Cardiac septum (tissue), 1 donor: Measurements from ENCODE around the gene CHST11. TPM values are rescaled to one million over a fixed set of nuclear protein-coding genes. Genes with fewer than 3 reads are reported as not detected.

ENCODE experiments used
- DNase-seq: peaks from one replicate; pipeline ENCODE4 v3.0.0-alpha.2; 2020; ENCODE audit warnings: low spot score
- intact Hi-C: fragments of 100-400 bp; cut with DNase I; formaldehyde crosslinking; loops from one replicate; pipeline ENCODE4 v1.14.0; 2022
- total RNA-seq: library from RNA; stranded (reverse); fragmentation: NEBNext Ultra II Directional; extraction: Animal tissue kit (Norgen Biotek cat#: 25700); gene quantifications from one replicate; pipeline ENCODE4 v1.2.1, GENCODE V29; 2021
- donor health status: DM: no; HTN: no; CAD: no.

CHST11 gene
- total RNA-seq, 1 donor from 2014 or later: 6.1 TPM

DNA sequence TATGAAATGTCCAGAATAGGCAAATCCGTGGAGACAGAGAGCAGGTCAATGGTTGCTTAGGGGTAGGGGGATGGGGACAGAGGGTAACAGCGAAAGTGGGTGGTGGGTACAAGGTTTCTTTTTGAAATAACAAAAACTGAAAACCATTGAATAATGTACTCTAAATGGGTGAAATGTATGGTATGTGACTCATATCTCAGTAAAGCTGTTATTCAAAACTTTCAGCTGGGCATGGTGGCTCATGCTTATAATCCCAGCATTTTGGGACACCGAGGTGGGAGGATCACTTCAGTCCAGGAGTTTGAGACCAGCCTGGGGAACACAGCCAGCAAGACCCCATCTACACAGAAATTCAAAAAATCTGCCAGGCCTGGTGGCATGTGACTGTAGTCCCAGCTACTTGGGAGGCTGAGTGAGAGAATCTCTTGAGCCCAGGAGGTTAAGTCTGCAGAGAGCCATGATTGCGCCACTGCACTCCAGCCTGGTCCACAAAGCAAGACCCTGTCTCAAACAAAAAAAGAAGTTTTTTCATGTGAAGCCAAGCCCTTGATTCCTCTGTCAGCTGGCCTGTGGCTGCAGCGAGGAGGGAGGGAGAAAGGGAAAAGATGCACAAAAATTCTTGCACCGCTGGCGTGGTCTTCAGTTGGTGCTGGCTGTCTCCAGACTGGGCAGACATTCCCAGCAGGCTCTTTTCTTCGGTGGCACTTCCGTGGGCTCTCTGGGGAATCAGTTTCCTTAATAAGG is 253.1 kb downstream of the CHST11 start:
- DNase-seq: no peak
- intact Hi-C loops: no loop called here

DNA sequence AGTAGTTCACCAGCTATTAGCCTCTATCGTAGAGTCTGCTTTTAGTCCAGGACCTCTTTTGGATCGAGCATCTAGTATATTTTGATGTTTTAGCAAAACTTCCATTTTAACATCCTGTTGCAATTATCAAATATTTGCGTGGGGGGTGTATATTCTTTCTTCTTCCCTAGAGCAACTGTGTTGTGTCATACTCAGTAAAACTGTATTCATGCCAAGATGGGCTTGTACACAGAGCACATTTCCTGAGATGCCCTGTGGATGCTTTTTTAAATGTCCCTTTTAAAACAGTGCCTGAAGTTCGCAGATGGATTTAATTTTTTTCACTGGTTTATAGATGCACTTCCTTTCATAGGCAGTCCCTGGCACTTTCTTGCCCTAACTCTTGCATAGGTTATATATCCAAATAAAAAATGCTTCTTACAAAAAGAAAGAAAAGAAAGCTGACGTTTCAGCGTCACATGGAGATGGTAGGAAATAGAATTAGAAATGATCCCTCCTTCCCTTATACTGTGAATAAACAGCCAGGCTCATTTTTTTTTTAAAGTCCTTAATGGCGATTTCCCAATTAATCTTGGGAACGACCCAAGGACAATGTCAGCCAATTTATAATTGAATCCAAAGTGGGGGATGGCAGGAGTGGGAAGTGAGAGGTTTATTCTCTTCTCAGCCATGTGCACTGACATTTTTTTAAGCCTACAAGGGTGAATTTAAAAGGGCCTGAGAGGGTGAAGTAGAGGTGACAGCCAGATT is 254.4 kb downstream of the CHST11 start:
- intact Hi-C loops: no loop called here

DNA sequence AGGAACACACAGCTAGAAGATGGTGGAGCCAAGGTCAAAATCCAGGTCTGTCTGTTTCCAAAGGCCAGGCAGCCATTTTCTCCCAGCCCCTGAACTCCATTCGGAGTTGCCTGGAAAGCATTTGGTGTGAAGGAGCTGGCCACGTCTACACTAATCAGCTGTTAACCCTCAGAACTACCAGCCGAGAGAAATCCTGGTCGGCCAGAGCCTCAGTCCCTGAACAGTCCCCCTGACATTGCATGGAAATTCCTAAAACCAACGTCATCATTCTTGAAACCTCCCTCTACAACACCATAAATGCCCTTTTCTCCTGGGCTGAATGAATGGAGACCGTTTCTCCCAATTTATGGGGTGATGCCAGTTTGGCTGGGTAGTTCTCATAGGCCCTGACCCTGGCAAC is 255.7 kb downstream of the CHST11 start:
- intact Hi-C loops: no loop called here
- no peak for DNase-seq

More for the DNA sequence above, 254.4 kb downstream of the CHST11 start:
- no peak for DNase-seq

DNA sequence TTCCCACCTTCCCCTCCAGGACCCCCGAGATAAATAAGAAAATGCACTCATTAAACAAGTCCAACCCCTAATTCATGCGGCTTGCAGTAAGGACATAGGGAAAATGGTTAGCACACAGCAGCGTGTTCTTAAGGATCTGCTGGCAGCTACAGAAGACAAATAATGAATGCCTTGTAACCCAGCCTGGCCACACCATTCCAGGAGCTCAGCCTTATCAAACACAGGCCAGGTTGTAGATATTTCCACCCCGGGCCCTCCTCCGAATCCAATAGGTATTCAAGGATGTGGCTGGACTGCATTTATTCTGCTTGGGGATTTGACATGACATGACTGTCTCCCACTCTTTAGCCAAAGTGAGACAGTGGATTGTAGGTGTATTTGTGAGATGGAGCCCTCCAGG is 256.2 kb downstream of the CHST11 start:
- intact Hi-C loops: no loop called here
- no peak for DNase-seq

DNA sequence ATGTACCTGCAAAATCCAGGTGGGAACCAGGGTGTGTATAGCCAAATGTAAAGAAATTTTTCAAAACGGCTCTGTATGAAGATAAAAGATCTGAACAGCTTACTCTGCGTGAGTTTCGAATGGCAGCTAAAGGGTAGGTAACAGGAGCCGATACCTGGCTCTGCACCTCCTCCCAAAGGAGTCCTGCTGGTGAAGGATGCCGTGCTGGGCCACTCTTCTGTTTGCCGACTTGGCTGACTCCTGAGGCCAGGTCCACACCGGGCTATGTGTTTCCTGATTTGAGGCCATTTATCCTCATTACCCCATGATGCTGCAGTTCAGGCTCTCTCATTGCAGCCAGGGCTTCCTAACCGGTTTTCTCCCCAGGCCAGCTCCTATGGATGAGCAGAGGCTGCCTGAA is 256.7 kb downstream of the CHST11 start:
- intact Hi-C loops: no loop called here
- no peak for DNase-seq

DNA sequence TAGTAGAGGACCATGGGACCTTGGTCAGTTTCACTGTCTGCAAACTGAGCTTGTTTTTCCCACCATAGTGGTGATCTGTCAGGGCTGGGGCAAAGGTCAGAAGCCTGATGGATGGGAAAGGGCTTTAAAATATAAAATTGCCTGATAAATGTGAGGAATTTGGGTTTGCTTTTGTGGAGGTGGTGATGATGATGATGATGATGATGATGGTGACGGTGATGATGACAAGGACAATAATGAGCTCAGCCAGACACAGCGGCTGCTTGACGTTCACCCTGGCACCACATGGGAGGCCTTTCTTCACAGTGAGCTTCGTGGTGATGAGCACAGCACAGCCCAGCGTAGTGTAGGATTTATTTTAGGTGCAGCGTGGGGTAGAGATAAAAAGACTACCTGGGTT is 257.6 kb downstream of the CHST11 start:
- no peak for DNase-seq
- intact Hi-C loops: no loop called here

DNA sequence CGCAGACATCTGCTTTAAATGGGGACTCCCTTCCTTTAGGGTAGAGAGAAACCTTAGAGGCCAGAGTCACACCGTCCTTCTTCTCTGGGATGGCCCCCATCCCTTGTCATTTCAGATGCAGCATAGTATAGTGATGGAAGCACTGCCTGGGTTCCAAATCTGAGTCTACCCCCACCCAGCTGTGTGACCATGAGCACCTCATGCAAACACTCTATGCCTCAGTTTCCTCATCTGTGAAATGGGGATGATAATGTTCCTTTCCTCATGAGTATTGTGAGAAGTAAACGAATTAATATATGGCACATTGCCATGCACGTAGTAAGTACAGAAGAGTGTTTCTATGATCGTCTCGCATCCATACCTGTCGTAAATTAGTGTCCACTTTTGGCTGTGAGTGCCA is 259.4 kb downstream of the CHST11 start:
- intact Hi-C loops: no loop called here
- no peak for DNase-seq

DNA sequence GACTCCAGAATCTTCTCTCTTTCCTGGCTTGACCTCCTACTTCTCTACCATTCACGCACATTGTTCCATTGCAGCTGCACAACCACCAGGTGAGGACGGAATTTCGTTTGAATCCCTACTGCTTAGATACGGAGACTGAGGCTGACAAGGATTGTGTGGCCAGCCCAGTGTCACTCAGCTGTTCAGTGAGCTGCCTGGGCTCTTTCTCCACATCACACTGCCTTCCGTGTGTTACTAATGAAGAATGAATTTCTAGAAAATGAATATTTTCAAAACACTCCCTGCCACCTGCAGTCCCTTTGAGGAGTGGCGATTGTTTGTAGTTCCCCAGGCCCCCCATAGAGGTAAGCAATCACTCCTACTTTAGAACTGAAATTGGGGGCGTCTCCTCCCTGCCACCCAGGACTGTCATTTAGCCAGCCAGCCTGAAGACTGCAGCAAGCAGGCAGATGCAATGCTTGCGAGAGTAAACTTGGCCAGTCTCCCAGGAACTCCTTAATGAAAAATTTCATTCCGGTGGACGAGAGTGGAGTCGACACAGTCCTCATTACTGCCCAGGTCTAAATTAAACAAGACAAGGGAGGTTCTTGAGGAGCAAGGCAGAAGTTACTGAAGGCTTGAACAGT is 261.7 kb downstream of the CHST11 start:
- intact Hi-C loops: no loop called here
- DNase-seq: no peak

DNA sequence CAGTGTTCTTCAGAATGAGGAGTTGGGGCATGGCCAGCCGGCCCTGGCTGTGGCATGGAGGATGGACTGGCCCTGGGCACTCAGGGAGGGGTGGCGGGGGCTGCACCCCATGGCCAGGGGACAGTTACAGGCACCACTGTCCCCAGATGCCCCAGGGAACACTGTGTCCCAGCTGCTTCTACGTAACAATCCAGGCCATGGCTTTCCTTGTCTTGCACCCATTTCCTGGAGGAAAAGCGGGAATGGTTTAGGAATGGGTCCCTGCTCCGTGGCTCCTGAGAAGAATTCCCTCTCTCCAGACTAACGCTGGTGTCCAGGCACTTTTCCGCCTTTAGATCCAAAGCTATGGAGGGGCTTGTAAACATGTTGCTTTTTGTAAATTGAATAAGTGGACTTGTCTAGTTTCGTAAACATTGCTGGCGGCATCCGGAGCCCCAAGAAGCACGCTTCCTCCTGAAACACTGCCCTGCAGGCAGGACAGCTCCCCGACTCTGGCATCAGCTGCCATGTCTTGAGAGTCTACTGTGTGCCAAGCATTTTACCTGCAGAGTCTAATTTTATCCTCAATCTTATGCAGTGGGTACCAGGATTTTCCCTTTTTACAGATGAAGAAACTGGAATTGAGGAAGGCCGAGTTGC is 263.1 kb downstream of the CHST11 start:
- DNase-seq: no peak
- intact Hi-C loops: no loop called here

DNA sequence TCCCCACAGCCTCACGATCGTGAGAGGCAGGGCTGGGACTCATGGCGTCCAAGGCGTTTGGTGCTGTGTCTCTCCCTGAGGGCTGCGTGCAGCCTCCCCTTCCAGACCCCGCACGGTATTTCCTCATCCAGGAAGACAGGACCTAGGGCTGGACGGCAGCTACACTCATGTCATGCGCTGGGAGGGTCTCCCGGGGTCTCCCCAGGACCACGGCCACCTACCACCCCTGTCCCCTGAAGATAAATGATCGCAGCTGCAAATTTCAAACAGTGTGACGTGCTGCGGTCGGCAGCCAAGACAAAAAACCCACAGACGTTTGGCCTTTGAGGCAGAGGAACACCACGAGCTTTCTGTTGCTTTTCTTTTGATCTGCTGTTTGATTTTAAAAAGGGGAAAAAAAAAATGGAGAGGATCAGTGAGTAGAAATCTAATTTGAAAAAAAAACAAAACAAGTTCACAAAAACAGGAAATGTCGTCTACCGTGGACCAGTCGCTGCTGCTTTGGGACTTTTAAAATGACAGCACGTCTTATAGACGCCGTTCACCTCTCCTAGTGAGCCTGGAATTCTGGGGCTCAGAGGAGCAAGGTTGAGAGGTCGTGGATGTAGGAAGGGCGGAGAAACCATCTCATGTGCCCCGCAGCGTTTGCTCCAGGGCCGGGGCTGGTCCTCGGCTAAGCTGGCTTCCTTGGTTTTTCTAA is 263.7 kb downstream of the CHST11 start:
- DNase-seq: no peak
- intact Hi-C loops: no loop called here

DNA sequence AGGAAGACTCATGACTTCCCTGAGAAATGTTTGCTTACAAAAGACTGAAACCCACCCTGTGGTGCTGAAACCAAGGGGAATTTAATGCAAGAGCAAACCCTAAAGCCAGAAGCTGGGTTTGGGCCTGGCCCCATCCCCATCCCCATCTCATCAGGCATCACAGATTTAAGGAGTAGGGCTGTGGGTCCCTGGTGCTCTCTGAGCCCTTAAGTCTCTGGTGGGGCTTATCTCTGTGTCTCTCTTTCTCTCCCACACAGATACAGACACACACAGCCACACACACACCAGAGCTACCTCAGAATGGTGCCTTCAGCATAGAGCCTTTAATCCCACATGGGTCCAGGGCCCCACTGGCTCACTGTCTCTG is 264.3 kb downstream of the CHST11 start:
- no peak for DNase-seq
- intact Hi-C loops: no loop called here

DNA sequence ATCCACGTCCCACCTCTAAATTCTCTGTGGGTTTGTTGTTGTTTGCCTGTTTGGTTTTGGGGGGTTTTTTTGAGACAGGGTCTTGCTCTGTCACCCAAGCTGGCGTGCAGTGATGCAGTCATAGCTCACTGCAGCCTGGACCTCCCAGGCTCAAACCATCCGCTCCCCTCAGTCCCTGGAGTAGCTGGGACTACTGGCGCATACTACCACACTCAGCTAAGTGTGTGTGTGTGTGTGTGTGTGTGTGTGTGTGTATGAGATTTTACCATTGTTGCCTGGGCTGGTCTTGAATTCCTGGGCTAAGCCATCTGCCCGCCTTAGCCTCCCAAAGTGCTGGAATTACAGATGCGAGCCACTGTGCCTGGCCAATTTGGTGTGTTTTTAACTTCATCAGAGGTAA is 265.2 kb downstream of the CHST11 start:
- DNase-seq: no peak

DNA sequence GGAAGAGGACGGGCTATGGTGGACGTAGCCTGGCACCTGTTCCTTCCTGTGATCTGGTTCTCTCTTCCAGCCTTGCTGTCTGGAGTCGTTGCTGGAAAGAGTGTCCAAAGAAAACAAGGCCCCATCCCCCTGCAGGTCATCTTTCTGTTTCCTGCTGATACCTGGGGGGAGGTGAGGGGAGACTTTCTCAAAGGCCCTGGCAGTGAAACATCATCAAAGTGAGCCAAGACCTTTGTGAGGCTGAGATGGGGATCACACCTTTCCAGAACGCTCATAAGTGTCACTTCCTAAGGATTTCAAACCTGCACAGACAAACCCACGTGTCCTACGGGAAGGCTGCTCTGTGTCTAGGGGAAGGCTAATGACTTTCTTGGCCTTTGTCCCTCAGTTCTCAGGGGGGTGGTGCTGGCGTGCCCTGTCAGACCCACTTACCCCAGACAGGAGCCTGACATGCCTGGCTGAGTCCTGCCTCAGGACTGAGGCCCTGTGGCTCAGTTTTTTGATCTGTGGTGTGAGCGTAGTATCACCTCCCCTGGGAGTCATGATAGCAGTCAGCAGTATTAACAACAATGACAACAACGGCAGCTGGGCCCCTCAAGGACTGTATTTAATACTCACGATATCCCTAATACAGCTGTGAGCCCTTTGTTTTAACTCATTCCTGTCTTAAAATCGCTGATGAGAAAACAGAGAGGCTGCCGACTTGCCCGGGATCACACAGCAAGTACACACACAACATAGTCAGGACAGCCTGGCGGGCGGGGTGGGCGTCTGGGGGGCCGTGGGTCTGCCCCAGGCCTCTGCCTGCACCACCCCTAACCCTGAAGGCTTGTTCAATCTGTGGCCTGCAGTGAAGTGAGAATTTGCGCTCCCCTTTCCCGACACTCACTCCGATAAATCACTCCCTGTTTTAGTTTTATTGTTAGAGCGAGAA is 266.1 kb downstream of the CHST11 start:
- intact Hi-C loops: no loop called here
- no peak for DNase-seq

More for the DNA sequence above, 265.2 kb downstream of the CHST11 start:
- intact Hi-C loops: no loop called here

DNA sequence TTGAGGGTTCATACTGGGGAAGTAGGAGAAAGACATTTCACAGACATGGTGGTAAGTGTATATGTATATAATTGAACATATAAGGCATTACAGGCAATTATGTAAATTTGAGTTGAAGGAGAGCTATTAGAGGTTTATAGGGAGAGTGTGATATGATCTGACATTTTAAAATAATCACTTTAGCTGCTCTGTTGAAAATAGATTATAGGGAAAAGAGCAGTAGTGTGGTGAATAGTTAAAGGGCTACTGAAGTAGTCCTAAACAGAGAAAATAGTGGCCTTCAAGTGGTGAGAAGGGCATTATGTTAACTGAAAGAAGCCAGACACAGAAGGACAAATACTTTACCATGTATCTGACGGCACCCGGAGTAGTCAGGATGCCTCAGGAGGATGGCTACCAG is 267.1 kb downstream of the CHST11 start:
- intact Hi-C loops: no loop called here
- no peak for DNase-seq

DNA sequence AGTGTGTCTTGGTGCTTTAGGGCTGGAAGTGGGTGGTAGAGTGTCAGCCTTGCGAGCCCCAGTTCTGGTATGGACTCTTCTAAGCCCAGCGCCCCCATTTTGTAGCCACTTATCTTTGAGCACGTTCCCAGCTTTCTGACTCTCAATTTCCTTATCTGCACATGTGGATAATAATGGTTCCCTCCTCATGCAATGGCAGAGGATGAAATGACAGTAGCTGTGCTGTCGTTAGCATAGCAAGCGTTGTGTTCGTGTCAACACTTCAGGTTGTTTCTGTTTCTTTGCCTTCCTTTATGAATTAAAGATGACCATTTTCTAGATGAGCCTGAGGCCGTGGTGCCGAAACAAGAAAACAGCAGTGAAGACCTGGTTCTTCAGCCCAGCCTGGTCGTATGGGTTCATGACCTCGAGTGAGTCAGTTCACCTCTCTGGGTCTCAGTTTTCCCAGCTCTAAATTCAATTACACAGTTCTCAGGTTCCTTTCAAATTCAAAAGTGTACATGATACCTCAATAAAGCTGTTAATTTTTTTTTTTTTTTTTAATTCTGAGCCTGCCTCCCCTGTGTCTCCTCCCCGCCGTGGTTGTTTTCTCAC is 268.3 kb downstream of the CHST11 start:
- DNase-seq: no peak
- intact Hi-C loops: no loop called here

DNA sequence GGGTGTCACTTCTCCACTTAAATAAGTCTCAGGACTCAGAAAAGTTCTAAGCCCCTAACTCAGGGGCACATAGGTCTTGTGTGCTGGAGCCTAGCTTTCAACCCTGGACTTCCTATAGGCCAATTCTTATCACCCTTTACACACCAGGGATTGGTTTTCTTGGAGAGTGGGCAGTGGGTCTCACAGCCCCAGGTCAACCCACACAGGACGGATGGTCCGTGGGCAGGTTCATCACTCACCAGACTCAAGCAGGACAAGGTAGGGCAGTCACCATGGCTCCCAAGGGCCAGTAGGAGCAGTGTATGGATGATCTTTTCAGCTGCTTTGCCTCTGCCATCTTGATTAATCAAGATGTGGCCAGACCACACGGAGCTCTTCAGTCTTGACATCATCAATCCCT is 268.9 kb downstream of the CHST11 start:
- intact Hi-C loops: no loop called here
- DNase-seq: no peak

DNA sequence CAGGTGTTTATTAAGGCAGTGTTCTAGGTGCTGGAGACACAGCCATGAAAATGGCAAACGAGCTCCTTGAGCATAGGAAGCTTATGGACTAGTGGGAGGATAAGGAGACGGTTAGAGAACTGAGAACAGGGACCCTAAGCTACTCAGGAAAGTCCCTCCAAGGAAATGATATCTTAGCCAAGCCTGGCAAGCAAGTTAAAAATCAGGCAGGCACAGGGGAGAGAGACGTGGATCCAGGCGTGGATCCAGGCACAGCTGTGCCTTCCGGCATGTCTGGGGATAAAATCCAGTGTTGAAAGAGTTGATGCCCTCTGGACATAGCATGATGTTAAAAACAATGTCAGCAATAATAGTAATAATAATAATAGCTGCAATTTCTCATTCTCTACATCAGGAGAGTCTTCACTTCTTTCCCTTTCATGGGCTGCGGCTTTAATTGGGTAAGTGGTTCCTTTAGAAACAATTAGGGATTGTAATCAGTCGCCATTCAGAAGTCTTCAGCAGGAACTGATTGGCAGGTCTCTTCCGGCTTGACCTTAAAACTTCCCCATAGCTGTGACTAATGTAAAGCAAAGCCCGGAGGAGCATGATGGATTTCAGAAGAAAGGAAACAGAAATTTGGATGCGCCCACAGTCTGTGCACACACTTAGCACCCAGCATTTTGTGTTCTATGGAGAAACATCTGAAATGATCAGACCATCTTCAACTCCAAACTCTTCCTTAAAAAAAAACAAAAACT is 271.1 kb downstream of the CHST11 start:
- intact Hi-C loops: no loop called here
- DNase-seq: no peak

DNA sequence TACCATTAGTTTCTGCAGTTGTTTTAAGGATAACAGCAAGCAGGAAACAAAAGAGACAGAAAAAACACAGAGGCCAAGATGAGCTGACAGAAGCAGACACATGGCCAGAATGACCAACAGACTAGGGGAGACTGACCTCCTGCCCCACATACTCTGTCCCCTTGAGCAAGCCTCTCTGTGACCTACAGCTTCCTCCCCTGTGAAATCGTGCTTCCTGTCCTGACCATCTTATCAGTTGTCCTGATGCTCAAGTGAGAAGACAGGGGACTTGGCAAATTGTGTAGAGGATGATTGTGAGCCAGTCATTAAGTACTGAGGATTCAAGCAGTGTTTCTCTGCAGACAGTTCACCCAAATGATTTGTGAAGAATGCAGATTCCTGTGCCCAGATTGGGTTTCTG is 272.3 kb downstream of the CHST11 start:
- intact Hi-C loops: no loop called here
- DNase-seq: no peak
